MM.1S (cell line): ENCODE data around the gene PIGT.

Experiments used
- DNase-seq: peaks from one replicate; pipeline ENCODE4 v3.0.0-alpha.2; 2015
- H2AFZ ChIP-seq: fragments of 300-600 bp; sonication (generic); 2 replicates; pipeline ENCODE4 v1.6.0; 2016; ENCODE audit warnings: antibody characterized with exemption, low read length
- H3F3A ChIP-seq: fragments of 300-600 bp; sonication (generic); 2 replicates; pipeline ENCODE4 v1.6.1; 2016; ENCODE audit warnings: mild to moderate bottlenecking, antibody characterized with exemption, low read length, moderate library complexity, mixed read lengths; ENCODE audit not compliant: insufficient read depth
- H3K27ac ChIP-seq: fragments of 300-600 bp; sonication (generic); 2 replicates; pipeline ENCODE4 v1.5.1; 2016; ENCODE audit warnings: mild to moderate bottlenecking, low read length
- H3K27me3 ChIP-seq: fragments of 300-600 bp; sonication (generic); replicated peaks from 2 replicates; pipeline ENCODE4 v1.6.0; 2016; ENCODE audit warnings: low read length; ENCODE audit not compliant: insufficient read depth
- H3K36me3 ChIP-seq: fragments of 300-600 bp; sonication (generic); replicated peaks from 2 replicates; pipeline ENCODE4 v1.6.1; 2016; ENCODE audit warnings: mild to moderate bottlenecking, low read length, mixed read lengths; ENCODE audit not compliant: insufficient read depth
- H3K4me1 ChIP-seq: fragments of 300-600 bp; sonication (generic); 2 replicates; pipeline ENCODE4 v1.6.1; 2016; ENCODE audit warnings: low read length, mixed read lengths
- H3K4me2 ChIP-seq: fragments of 300-600 bp; sonication (generic); 2 replicates; pipeline ENCODE4 v1.6.0; 2016; ENCODE audit warnings: low read depth, low read length
- H3K4me3 ChIP-seq: fragments of 300-600 bp; sonication (generic); 2 replicates; pipeline ENCODE4 v1.5.1; 2016; ENCODE audit warnings: low read length, mixed read lengths
- H3K79me2 ChIP-seq: fragments of 300-600 bp; sonication (generic); 2 replicates; pipeline ENCODE4 v1.6.1; 2016; ENCODE audit warnings: mixed run types, low read length, mixed read lengths
- H3K9ac ChIP-seq: fragments of 300-600 bp; sonication (generic); 2 replicates; pipeline ENCODE4 v1.6.1; 2016; ENCODE audit warnings: low read length, mixed read lengths
- H3K9me2 ChIP-seq: fragments of 300-600 bp; sonication (generic); replicated peaks from 2 replicates; pipeline ENCODE4 v1.6.1; 2016; ENCODE audit warnings: mild to moderate bottlenecking, low read length, mixed read lengths; ENCODE audit not compliant: insufficient read depth
- H3K9me3 ChIP-seq: fragments of 300-600 bp; sonication (generic); replicated peaks from 2 replicates; pipeline ENCODE4 v1.6.1; 2016; ENCODE audit warnings: mild to moderate bottlenecking, low read length, mixed read lengths; ENCODE audit not compliant: insufficient read depth
- H4K20me1 ChIP-seq: fragments of 300-600 bp; sonication (generic); 2 replicates; pipeline ENCODE4 v1.6.1; 2016; ENCODE audit warnings: mild to moderate bottlenecking, low read length, moderate library complexity, mixed read lengths; ENCODE audit not compliant: insufficient read depth
- CTCF ChIP-seq: fragments of 300-600 bp; sonication (generic); IDR thresholded peaks from 2 replicates; pipeline ENCODE4 v1.5.1; 2016; ENCODE audit warnings: antibody characterized with exemption, low read length, mixed read lengths
- EZH2 ChIP-seq: fragments of 300-600 bp; sonication (generic); optimal IDR thresholded peaks from 2 replicates; pipeline ENCODE3; 2017; ENCODE audit warnings: low read depth, mild to moderate bottlenecking, antibody characterized with exemption, low read length, mixed read lengths
- EZH2phosphoT487 ChIP-seq: fragments of 300-600 bp; sonication (generic); IDR thresholded peaks from 2 replicates; pipeline ENCODE4 v1.6.1; 2018; ENCODE audit warnings: antibody characterized with exemption, low read length

Gene PIGT

GRCh38 chr20:45399018-45399417 lies 16.9 kb upstream of the PIGT start:
- H2AFZ ChIP-seq: no peak overlapping the region
- H3K9ac ChIP-seq: no peak overlapping the region
- no peak overlapping the region for H3K27ac ChIP-seq
- no peak overlapping the region for H3K4me2 ChIP-seq
- H3K27me3 ChIP-seq: no peaks in the 10 kb centered on the region
- H3K4me1 ChIP-seq: no peaks in the 10 kb centered on the region
- H3K36me3 ChIP-seq: no peaks in the 10 kb centered on the region
- no peaks in the 10 kb centered on the region for H3K9me2 ChIP-seq
- H4K20me1 ChIP-seq: no peaks in the 10 kb centered on the region
- no peaks in the 10 kb centered on the region for H3K9me3 ChIP-seq
- no peak overlapping the region for H3K4me3 ChIP-seq
- no peaks in the 10 kb centered on the region for H3K79me2 ChIP-seq
- TF ChIP-seq EZH2phosphoT487 (no peak), EZH2 (no peak), CTCF (no peak)
- no peaks in the 10 kb centered on the region for H3F3A ChIP-seq
- no peak for DNase-seq

GRCh38 chr20:45400346-45401031 lies 15.5 kb upstream of the PIGT start:
- Histone ChIP-seq H3K27me3 (peaks cover 2% of the 10 kb centered on the region), H3K4me3 (no peak overlapping the region), H3K27ac (no peak overlapping the region), H3F3A (no peaks in the 10 kb centered on the region), H3K9ac (no peak overlapping the region), H3K4me1 (no peaks in the 10 kb centered on the region), H3K4me2 (no peak overlapping the region), H3K9me3 (no peaks in the 10 kb centered on the region), H2AFZ (no peak overlapping the region), H3K36me3 (no peaks in the 10 kb centered on the region), H3K9me2 (no peaks in the 10 kb centered on the region), H3K79me2 (no peaks in the 10 kb centered on the region), H4K20me1 (no peaks in the 10 kb centered on the region)
- no peak for DNase-seq
- TF ChIP-seq EZH2phosphoT487 (no peak), CTCF (no peak), EZH2 (no peak)

GRCh38 chr20:45402946-45403345 lies 13.0 kb upstream of the PIGT start:
- H3K27me3 ChIP-seq: peaks cover 9% of the 10 kb centered on the region
- no peaks in the 10 kb centered on the region for H3F3A ChIP-seq
- H3K9ac ChIP-seq: no peak overlapping the region
- H3K27ac ChIP-seq: no peak overlapping the region
- no peak for DNase-seq
- no peak overlapping the region for H3K4me2 ChIP-seq
- no peaks in the 10 kb centered on the region for H3K9me2 ChIP-seq
- H3K4me1 ChIP-seq: no peaks in the 10 kb centered on the region
- no peaks in the 10 kb centered on the region for H3K79me2 ChIP-seq
- no peak overlapping the region for H2AFZ ChIP-seq
- H3K4me3 ChIP-seq: no peak overlapping the region
- no peaks in the 10 kb centered on the region for H3K36me3 ChIP-seq
- no peak for TF ChIP-seq CTCF
- TF ChIP-seq EZH2: no peak
- TF ChIP-seq EZH2phosphoT487: no peak
- H3K9me3 ChIP-seq: no peaks in the 10 kb centered on the region
- H4K20me1 ChIP-seq: no peaks in the 10 kb centered on the region
